HG03521 (cell line): ENCODE results near the gene ANGPT4.
"Not testable (repeated sequence)": the region's sequence is repeated elsewhere in the genome, so short reads cannot be mapped to it uniquely, and the experiment has no call there.

Experiments
- ATAC-seq: cut with Tn5 transposase; IDR thresholded peaks from one replicate; pipeline ENCODE4 v1.9.1; 2021; ENCODE audit warnings: mild to moderate bottlenecking, moderate library complexity; ENCODE audit not compliant: unreplicated experiment

ANGPT4 gene

GRCh38 chr20:877814-878213 is 38.3 kb downstream of the ANGPT4 start:
- no peak for ATAC-seq

- no peak for ATAC-seq
These were observed 41.0 kb downstream of the ANGPT4 start for GRCh38 chr20:875115-875514.

- no peak for ATAC-seq
These were observed 42.1 kb downstream of the ANGPT4 start for GRCh38 chr20:873875-874607.

DNA sequence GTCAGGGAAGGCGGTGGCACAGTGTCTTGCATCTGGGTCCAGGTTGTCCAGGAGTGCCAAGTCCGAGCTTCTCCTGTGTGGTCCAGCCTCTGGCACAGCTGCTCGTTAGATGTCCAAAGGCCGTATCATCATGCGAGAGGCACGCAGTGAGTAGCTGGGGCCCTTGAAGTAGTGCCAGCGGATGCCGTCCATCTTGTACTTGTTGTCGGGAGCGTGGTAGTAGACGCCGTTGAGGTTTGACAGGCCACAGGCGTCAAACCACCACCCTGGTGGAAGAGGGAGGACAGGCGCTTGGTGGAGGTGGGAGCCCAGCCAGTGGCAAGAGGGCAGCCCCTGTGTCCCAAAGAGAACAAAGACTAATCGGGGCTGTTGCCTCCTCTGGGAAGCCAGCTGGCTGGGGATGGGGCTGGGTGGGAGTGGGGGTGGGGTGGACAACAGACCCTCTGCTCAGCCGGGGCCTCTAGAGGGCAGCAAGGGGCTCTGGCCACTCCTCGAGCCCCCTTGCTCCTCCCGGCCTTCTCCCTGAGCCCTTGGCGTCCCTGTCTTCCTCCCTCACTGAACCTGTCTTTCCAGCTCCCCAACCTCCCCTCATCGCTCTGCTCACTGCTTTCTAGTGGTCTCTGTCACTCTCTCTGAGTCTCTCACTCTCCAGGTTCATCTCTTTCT is 43.1 kb downstream of the ANGPT4 start:
- ATAC-seq, result no peak

DNA sequence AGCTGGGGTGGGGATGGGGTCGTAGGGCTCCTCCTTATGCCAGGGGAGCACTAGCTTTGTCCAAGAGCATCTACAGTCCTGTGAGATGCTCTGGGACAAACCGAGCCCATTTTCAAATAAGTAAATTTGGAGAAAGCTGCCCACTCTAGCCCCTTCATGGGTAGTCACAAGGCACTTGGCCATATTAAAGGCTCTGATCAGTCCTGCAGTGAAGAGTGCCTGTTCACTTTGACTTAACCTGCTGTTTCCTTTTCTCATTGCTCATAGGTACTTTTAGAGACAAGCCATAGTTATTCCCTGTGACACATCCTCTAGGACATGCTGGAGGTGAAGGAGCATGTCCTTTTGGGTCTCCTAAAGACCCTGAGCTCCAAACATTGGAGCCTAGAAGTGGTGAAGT is 44.2 kb downstream of the ANGPT4 start:
- no peak for ATAC-seq

- no peak for ATAC-seq
These were observed 44.7 kb downstream of the ANGPT4 start for GRCh38 chr20:871436-871835.

DNA sequence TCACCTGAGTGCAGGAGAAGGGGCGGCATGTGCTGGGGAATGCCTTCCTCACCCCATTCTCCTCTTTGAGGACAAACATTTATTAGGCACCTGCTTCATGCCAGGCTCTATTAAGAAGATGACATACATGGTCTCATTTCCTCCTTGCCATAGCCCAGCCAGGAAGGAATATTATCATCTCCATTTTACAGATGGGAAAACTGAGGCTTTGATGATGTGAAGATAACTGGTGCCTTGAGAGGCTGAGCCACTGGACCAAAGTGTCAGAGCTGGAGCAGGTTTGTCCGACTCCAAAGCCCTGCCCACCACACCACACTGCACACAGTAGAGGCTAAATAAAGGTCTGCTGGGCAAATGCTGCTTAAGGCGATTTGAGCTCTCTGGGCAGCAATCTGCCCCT is 45.4 kb downstream of the ANGPT4 start:
- ATAC-seq, result no peak

DNA sequence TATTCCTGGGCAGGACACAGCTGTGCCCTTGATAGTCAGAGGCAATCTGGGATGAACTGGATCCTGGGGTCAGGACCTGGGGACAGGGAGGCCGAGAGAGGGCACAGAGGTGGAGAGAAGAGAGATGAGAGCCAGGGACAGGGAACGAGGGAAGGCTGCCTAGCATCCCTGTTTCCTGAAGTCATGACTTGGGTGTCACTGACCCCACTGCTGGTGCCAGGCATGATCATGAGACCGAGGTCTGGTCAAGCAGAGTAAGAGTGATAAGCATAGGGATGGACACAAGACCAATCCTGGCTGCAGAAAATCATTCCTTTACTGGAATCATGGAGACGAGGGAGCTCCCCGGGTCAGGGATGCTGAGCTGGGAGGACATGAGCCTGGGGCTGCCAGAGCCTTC is 46.5 kb downstream of the ANGPT4 start:
- ATAC-seq, result no peak

- ATAC-seq, result no peak
These were observed 47.9 kb downstream of the ANGPT4 start for GRCh38 chr20:868279-868678.

GRCh38 chr20:865440-865839 is 50.7 kb downstream of the ANGPT4 start:
- no peak for ATAC-seq

GRCh38 chr20:860891-861290 is 55.2 kb downstream of the ANGPT4 start:
- ATAC-seq, result no peak

- no peak for ATAC-seq
These were observed 56.3 kb downstream of the ANGPT4 start for GRCh38 chr20:859751-860231.

GRCh38 chr20:858011-858410 is 58.1 kb downstream of the ANGPT4 start:
- no peak for ATAC-seq

DNA sequence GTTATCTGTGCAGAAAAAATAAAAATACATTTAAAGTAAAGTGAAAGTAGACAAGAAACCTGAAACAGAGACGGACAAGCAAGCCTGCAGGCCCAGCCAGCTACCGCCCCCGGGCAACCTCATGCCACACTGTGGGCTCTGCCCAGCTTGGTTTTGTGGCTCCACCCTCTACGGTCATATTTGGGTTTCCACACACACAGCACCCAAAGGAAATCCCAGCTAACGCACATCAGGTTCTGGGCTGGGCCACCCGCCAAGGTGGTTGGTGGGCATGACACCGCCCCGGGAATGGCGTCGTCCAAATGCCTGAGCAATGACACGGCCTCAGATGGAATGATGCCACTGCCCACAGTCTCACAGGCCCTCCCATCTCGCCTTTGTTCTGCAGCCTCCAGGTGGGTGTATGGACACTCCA is 59.8 kb downstream of the ANGPT4 start:
- ATAC-seq, result no peak

GRCh38 chr20:855466-856360 is 60.4 kb downstream of the ANGPT4 start:
- no peak for ATAC-seq

- ATAC-seq, result no peak
These were observed 61.5 kb downstream of the ANGPT4 start for GRCh38 chr20:854601-855000.

DNA sequence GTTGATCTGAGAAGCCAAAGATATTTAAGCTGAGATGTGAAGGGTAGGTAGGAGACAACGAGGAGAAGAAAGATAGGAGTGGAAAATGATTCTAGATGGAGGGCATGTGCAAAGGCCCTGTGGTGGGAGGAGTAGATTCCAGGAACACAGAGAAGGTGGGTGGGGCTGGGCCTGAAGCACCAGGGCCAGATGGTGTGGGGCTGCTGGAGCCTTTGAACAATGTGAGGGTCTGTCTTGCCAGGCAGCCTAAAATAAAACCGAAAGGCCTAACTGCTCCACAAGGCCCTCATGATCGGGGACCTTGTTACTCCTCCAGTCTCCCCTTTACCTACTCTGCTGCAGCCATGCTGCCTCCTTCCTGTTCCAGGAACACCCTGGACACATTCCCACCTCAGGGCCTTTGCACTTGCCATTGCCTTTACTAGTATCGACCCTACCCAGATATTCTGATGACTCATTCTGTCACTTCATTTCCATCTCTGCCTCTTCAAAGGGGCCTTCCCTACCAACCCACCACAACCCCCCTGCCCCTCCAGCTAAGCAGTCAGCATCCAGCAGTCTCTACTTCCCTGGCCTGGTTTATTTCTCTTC is 62.6 kb downstream of the ANGPT4 start:
- no peak for ATAC-seq

DNA sequence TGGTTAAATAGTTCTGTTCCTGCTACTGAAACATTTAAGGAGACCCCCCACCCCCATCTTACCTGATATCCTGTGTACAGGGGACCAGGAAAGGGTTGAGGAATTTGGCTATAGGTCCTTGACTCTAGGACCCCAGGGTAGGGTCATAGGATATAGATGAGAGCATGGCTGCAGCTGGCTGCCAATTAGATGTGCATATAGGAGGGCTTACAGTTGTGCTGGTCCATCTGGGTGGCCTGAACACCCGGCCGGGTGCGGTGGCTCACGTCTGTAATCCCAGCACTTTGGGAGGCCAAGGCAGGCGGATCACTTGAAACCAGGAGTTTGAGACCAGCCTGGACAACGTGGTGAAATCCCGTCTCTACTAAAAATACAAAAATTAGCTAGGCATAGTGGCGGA is 67.4 kb downstream of the ANGPT4 start:
- ATAC-seq, result not testable (repeated sequence)

DNA sequence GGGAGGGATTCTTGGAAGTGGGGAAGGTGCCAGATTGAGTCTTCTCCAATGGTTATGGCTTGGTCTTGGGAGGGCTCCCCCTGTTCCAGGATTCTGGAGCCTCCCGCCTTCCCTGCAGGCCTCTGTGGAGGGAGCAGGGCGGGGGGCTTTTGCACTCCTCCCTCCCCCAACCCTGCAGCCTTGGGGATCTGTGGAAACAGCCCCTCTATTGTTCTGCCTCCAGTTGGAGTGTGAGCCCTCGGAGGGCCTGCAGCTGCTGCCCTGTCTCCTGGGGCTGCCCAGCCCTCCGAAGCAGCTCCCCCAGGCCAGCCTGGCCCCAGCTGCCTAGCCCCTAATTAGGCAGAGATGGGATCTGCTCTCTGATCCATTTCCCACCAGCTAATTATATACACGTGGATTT is 67.9 kb downstream of the ANGPT4 start:
- ATAC-seq, result no peak

GRCh38 chr20:846894-847278 is 69.2 kb downstream of the ANGPT4 start:
- no peak for ATAC-seq
